GM12878 (cell line): ENCODE results near the gene SMG5. TPM values are rescaled to one million over a fixed set of nuclear protein-coding genes. Genes with fewer than 3 reads are reported as not detected.

ENCODE experiments used
- ATAC-seq: fragments of 200-7000 bp; cut with Tn5 transposase; 3 replicates; pipeline ENCODE4 v1.9.1; 2020; ENCODE audit warnings: mild to moderate bottlenecking, moderate library complexity
- BruUV-seq: library from RNA; stranded (reverse); fragments of 400-500 nt; replicated peaks from 2 replicates; lab custom pipeline; 2021; lab: Mats Ljungman, UMichigan
- CTCF ChIA-PET: fragments of 300-600 bp; sonication (Branson Sonifier 250); formaldehyde crosslinking; extraction: SDS; loops from one replicate; lab custom pipeline; 2021; ENCODE audit warnings: inconsistent platforms; lab: Yijun Ruan, JAX
- POLR2A ChIA-PET: fragments of 350-600 bp; formaldehyde crosslinking; extraction: SDS; loops from one replicate; lab custom pipeline; 2021; ENCODE audit warnings: inconsistent platforms; lab: Charles Lee
- RAD21 ChIA-PET: fragments of 300-600 bp; sonication (Branson Sonifier 250); formaldehyde crosslinking; loops from one replicate; lab custom pipeline; 2023; ENCODE audit warnings: antibody characterized with exemption; ENCODE audit not compliant: unreplicated experiment; lab: Charles Lee
- SMC1A ChIA-PET: fragments of 300-600 bp; sonication (Branson Sonifier 250); formaldehyde crosslinking; loops from one replicate; lab custom pipeline; 2023; ENCODE audit not compliant: unreplicated experiment, uncharacterized antibody; lab: Charles Lee
- DNase-seq: peaks from one replicate; pipeline ENCODE4 v3.0.0-alpha.2; 2011; ENCODE audit warnings: low read depth, low spot score
- FAIRE-seq: peaks from 3 replicates; lab custom pipeline; 2011; peaks lifted over from hg19 to GRCh38; lab: Jason Lieb, UNC
- H2AFZ ChIP-seq: 2 replicates; pipeline ENCODE4 v1.6.0; 2011; ENCODE audit warnings: low read depth, low read length, control low read depth; ENCODE audit not compliant: control insufficient read depth
- H3K27ac ChIP-seq: 2 replicates; pipeline ENCODE4 v1.5.1; 2011; ENCODE audit warnings: control low read depth; ENCODE audit not compliant: control insufficient read depth, insufficient read depth
- H3K27me3 ChIP-seq, 2 experiments: replicated peaks in 1 of 2; 2 replicates each; pipeline versions ENCODE4 v1.6.0 to v1.6.1; 2011; ENCODE audit warnings: low read length in 1 of 2; ENCODE audit not compliant: control insufficient read depth in 2 of 2, insufficient read depth in 2 of 2
- H3K36me3 ChIP-seq, 2 experiments: 2 replicates each; pipeline ENCODE4 v1.5.1; 2011; ENCODE audit warnings: low read length in 1 of 2; ENCODE audit not compliant: control insufficient read depth in 2 of 2, insufficient read depth in 2 of 2
- H3K4me1 ChIP-seq: 2 replicates; pipeline ENCODE4 v1.6.1; 2011; ENCODE audit warnings: mild to moderate bottlenecking, low read length, moderate library complexity, mixed read lengths; ENCODE audit not compliant: control insufficient read depth, insufficient read depth
- H3K4me2 ChIP-seq: 2 replicates; pipeline ENCODE4 v1.6.0; 2011; ENCODE audit warnings: control low read depth; ENCODE audit not compliant: control insufficient read depth, insufficient read depth
- H3K4me3 ChIP-seq: fragments of 200-600 bp; sonication (generic); 2 replicates; pipeline ENCODE4 v1.5.1; 2016
- H3K79me2 ChIP-seq: 2 replicates; pipeline ENCODE4 v1.6.0; 2011; ENCODE audit warnings: low read length; ENCODE audit not compliant: control insufficient read depth, insufficient read depth
- H3K9ac ChIP-seq: 2 replicates; pipeline ENCODE4 v1.8.0; 2011; ENCODE audit warnings: low read length, control low read depth, mixed read lengths; ENCODE audit not compliant: control insufficient read depth, insufficient read depth
- H3K9me3 ChIP-seq: replicated peaks from 3 replicates; pipeline ENCODE4 v1.5.1; 2011; ENCODE audit warnings: mild to moderate bottlenecking, low read length; ENCODE audit not compliant: control insufficient read depth, insufficient read depth
- H4K20me1 ChIP-seq: 2 replicates; pipeline ENCODE4 v1.6.0; 2011; ENCODE audit not compliant: control insufficient read depth, insufficient read depth
- ATF3 ChIP-seq: IDR thresholded peaks from 2 replicates; pipeline ENCODE4 v1.6.1; 2011; ENCODE audit warnings: low read depth, mild to moderate bottlenecking, low read length, moderate library complexity, borderline replicate concordance; ENCODE audit errors: extremely low read depth
- ATF7 ChIP-seq: fragments of 450-650 bp; IDR thresholded peaks from 2 replicates; pipeline ENCODE4 v1.6.1; 2016; ENCODE audit warnings: low read depth, mild to moderate bottlenecking
- BCL3 ChIP-seq: IDR thresholded peaks from 2 replicates; pipeline ENCODE4 v1.6.1; 2011; ENCODE audit warnings: borderline replicate concordance, low read depth, mild to moderate bottlenecking, moderate library complexity, low read length; ENCODE audit not compliant: insufficient read depth, poor library complexity, severe bottlenecking
- CREB1 ChIP-seq: IDR thresholded peaks from 2 replicates; pipeline ENCODE4 v1.6.1; 2012; ENCODE audit warnings: low read depth, mild to moderate bottlenecking, inconsistent platforms
- E4F1 ChIP-seq: fragments of 450-650 bp; IDR thresholded peaks from 2 replicates; pipeline ENCODE4 v1.6.1; 2018; ENCODE audit warnings: borderline replicate concordance, mild to moderate bottlenecking; ENCODE audit not compliant: partially characterized antibody
- JUND ChIP-seq: IDR thresholded peaks from 2 replicates; pipeline ENCODE4 v1.6.1; 2012; ENCODE audit warnings: low read depth, mild to moderate bottlenecking, low read length, improper control_type of control experiment, moderate library complexity
- MEF2B ChIP-seq: fragments of 450-650 bp; IDR thresholded peaks from 2 replicates; pipeline ENCODE4 v1.6.1; 2018; ENCODE audit warnings: mild to moderate bottlenecking, moderate library complexity; ENCODE audit not compliant: partially characterized antibody, poor library complexity, severe bottlenecking
- NFIC ChIP-seq: IDR thresholded peaks from 2 replicates; pipeline ENCODE4 v1.6.1; 2012; ENCODE audit warnings: low read depth, mild to moderate bottlenecking, inconsistent platforms, low read length, moderate library complexity
- POU2F2 ChIP-seq: IDR thresholded peaks from 3 replicates; pipeline ENCODE4 v1.6.1; 2011; ENCODE audit warnings: low read depth, mild to moderate bottlenecking, low read length, borderline replicate concordance
- SPI1 ChIP-seq: IDR thresholded peaks from 2 replicates; pipeline ENCODE4 v1.6.1; 2011; ENCODE audit warnings: low read depth, mild to moderate bottlenecking, low read length, moderate library complexity, borderline replicate concordance; ENCODE audit not compliant: insufficient read depth
- ZBTB11 ChIP-seq: fragments of 450-650 bp; formaldehyde crosslinking; IDR thresholded peaks from 2 replicates; pipeline ENCODE4 v1.5.0; 2022; ENCODE audit warnings: mild to moderate bottlenecking, missing genetic modification characterization
- WGBS: methylation state at CpG from one replicate; pipeline ENCODE4 v1.1.6; 2016; ENCODE audit warnings: low lambda C conversion rate; ENCODE audit not compliant: insufficient replicate concordance, insufficient coverage; ENCODE audit errors: missing lambda C conversion rate; 5-methylcytosine and 5-hydroxymethylcytosine counted together
- in situ Hi-C: fragments of 300-500 bp; cut with MboI; formaldehyde crosslinking; loops from 9 replicates; pipeline ENCODE4 v1.14.3; 2018; ENCODE audit warnings: mixed read lengths
- intact Hi-C: fragments of 100-400 bp; cut with micrococcal nuclease; formaldehyde crosslinking; loops from one replicate; pipeline ENCODE4 v1.14.2; 2022; ENCODE audit not compliant: unreplicated experiment
- polyA plus RNA-seq, 11 experiments: library from polyadenylated mRNA; depleted of rRNA in 4 of 11; unstranded in 6 of 11; stranded (reverse) in 5 of 11; fragments of >200 nt; fragmentation: Nextera tagmentation in 4 of 11; fragmentation: Illumina TruSeq in 1 of 11; extraction: Ambion mirVana in 4 of 11; extraction: Trizol in 1 of 11; gene quantifications; 1 replicate in 1 of 11; 2 replicates in 10 of 11; pipeline versions ENCODE4 v1.2.1 to v1.2.3, GENCODE V29; 2011 to 2016; ENCODE audit warnings: inconsistent platforms in 2 of 11, missing spikeins in 2 of 11, low read depth in 1 of 11
- total RNA-seq, 4 experiments: library from RNA; depleted of rRNA in 3 of 4; stranded (reverse); fragments of >200 nt in 3 of 4; fragmentation: Illumina TruSeq in 1 of 4; extraction: Trizol in 1 of 4; gene quantifications; 2 replicates each; pipeline versions ENCODE4 v1.2.1 to v1.2.3, GENCODE V29; 2013 to 2021

The SMG5 gene
- total and polyA plus RNA-seq, 10 of the 15 experiments (the other 5 are each of a cell fraction or from before 2014, with no cell fraction given) = 0.76 to 61.5 (median 48.8) TPM

GRCh38 chr1:156217871-156218270, 64.8 kb downstream of the SMG5 start:
- no peaks in the 10 kb centered on the region for H4K20me1 ChIP-seq
- no peaks in the 10 kb centered on the region for H3K27me3 ChIP-seq
- SMC1A ChIA-PET = interaction anchor here (0.9 to 14.3 kb wide), 7 partner anchors 9 to 128 kb away, joined by 3 to 411 read pairs (median 5); partner anchors contain the start of genes SEMA4A and SLC25A44
- intact Hi-C loops (no loop called here), in situ Hi-C loops (no loop called here)
- peak overlapping the region; percentile 42 for H3K9ac ChIP-seq
- peak overlapping the region; percentile 26 for H2AFZ ChIP-seq
- H3K9me3 ChIP-seq = no peaks in the 10 kb centered on the region
- POLR2A ChIA-PET = interaction anchor here (0.6 to 2.3 kb wide), 14 partner anchors 16 to 237 kb away, joined by 3 to 11 read pairs (median 4); partner anchors contain the start of gene SLC25A44
- ATAC-seq (peak; percentile 43), DNase-seq (peak; percentile 43), FAIRE-seq (no peak)
- H3K36me3 ChIP-seq = peaks cover 2% of the 10 kb centered on the region in 2 experiments; a peak in 3 of 4 replicates
- RAD21 ChIA-PET = interaction anchor here (1.0 to 1.9 kb wide), 8 partner anchors 16 to 118 kb away, joined by 3 to 9 read pairs (median 5); partner anchors contain the start of gene SLC25A44
- CTCF ChIA-PET = interaction anchor here (0.7 to 14.2 kb wide), 7 partner anchors 8 to 168 kb away, joined by 3 to 502 read pairs (median 4); partner anchors contain the start of gene SEMA4A
- WGBS = 0% methylated on average over 2 of the region's 2 CpGs
- H3K27ac ChIP-seq = peak overlapping the region; percentile 90
- H3K4me2 ChIP-seq = peak overlapping the region; percentile 93
- peaks cover 30% of the 10 kb centered on the region for H3K79me2 ChIP-seq
- no TSS peak for BruUV-seq
- H3K4me1 ChIP-seq = peaks cover 24% of the 10 kb centered on the region
- H3K4me3 ChIP-seq = peak overlapping the region; percentile 22
- TF ChIP-seq ATF7 (no peak), ATF3 (no peak), ZBTB11 (CRISPR knock-in tag) (no peak), CREB1 (peak; percentile 18; the same call in 1 of the 2 replicates), SPI1 (peak; percentile 27; the same call in 1 of the 2 replicates), E4F1 (no peak), BCL3 (no peak), NFIC (peak; percentile 52; the same call in 1 of the 2 replicates), POU2F2 (no peak), JUND (no peak), MEF2B (no peak)
